ENCODE measurements around the gene RGL3. TPM values are rescaled to one million over a fixed set of nuclear protein-coding genes. Genes with fewer than 3 reads are reported as not detected.
A peak's percentile ranks its signal among the peaks of the same experiment; 100 is the strongest.

RGL3 gene
- total and polyA plus RNA-seq, 10 donors = 5.1 to 57.7 (median 23.0) TPM

GRCh38 chr19:11390933-11391680 lies 28.0 kb downstream of the RGL3 start:
- 75 to 94% (median 82%) methylated on average over 4 of the region's 4 CpGs for WGBS, 5 donors
- H3K27me3 ChIP-seq (replicated peaks in 1 of 7) = no peaks in the 10 kb centered on the region
- no peak for DNase-seq
- H3K4me1 ChIP-seq = peaks cover 0 to 19% (median 12%) of the 10 kb centered on the region in 6 donors
- intact Hi-C loops (cut with DNase I; ENCODE audit: low total_unique reads) = no loop called here
- peaks cover 0 to 8% (median 0%) of the 10 kb centered on the region in 6 donors for H3K36me3 ChIP-seq
- H3K27ac ChIP-seq = no peak overlapping the region
- TF ChIP-seq CTCF (IDR thresholded peaks at IDR 0.05 in 8 of 11, conservative IDR thresholded peaks at IDR 0.05 in 3 of 11) (no peak), POLR2A (IDR thresholded peaks at IDR 0.05) (no peak)
- no peak overlapping the region for H3K4me3 ChIP-seq
- H3K9me3 ChIP-seq = peaks cover 0 to 13% (median 8%) of the 10 kb centered on the region in 8 donors

GRCh38 chr19:11390359-11390758 lies 28.8 kb downstream of the RGL3 start:
- intact Hi-C loops (cut with DNase I; ENCODE audit: low total_unique reads) = no loop called here
- Histone ChIP-seq H3K4me1 (peaks cover 0 to 22% (median 12%) of the 10 kb centered on the region in 6 donors), H3K27ac (no peak overlapping the region), H3K4me3 (no peak overlapping the region), H3K36me3 (peaks cover 0 to 8% (median 0%) of the 10 kb centered on the region in 6 donors), H3K27me3 (replicated peaks in 1 of 7) (no peaks in the 10 kb centered on the region), H3K9me3 (peaks cover 0 to 13% (median 8%) of the 10 kb centered on the region in 8 donors)
- TF ChIP-seq CTCF (IDR thresholded peaks at IDR 0.05 in 8 of 11, conservative IDR thresholded peaks at IDR 0.05 in 3 of 11) (no peak), POLR2AphosphoS5 (IDR thresholded peaks at IDR 0.05) (no peak), POLR2A (IDR thresholded peaks at IDR 0.05) (no peak)
- 86 to 97% (median 96%) methylated on average over 2 of the region's 2 CpGs for WGBS, 5 donors
- no peak for DNase-seq

- Histone ChIP-seq H3K27ac (peak overlapping the region in 7 of 8 donors; percentile 24 to 84 (median 63)), H3K9me3 (peaks cover 0 to 13% (median 8%) of the 10 kb centered on the region in 8 donors), H3K4me1 (peaks cover 7 to 48% (median 34%) of the 10 kb centered on the region in 6 donors), H3K36me3 (no peaks in the 10 kb centered on the region), H3K4me3 (peak overlapping the region in 1 of 8 donors; percentile 24), H3K27me3 (replicated peaks in 1 of 7) (peaks cover 0 to 19% (median 0%) of the 10 kb centered on the region in 7 donors)
- DNase-seq = no peak
- peak in 1 of 3 donors; percentile 44 for TF ChIP-seq POLR2AphosphoS5 (IDR thresholded peaks at IDR 0.05)
- TF ChIP-seq CTCF (IDR thresholded peaks at IDR 0.05 in 8 of 11, conservative IDR thresholded peaks at IDR 0.05 in 3 of 11) = no peak
- intact Hi-C loops (cut with DNase I; ENCODE audit: low total_unique reads) = no loop called here
- WGBS, 5 donors = 63 to 66% (median 65%) methylated on average over 19 of the region's 19 CpGs
Measured at GRCh38 chr19:11387162-11388034, 31.7 kb downstream of the RGL3 start.
